Naive thymus-derived CD4-positive, alpha-beta T cell (primary cell): ENCODE results near the gene TYMS. TPM values are rescaled to one million over a fixed set of nuclear protein-coding genes. Genes with fewer than 3 reads are reported as not detected.

Source experiments
- ATAC-seq: fragments of 150-1000 bp; cut with Tn5 transposase; 2 replicates; pipeline ENCODE4 v1.10.0; 2021; ENCODE audit warnings: mild to moderate bottlenecking, moderate library complexity
- CTCF ChIA-PET: fragments of 350-600 bp; sonication (Branson Sonifier 250); formaldehyde crosslinking; loops from one replicate; lab custom pipeline; 2021; ENCODE audit warnings: antibody characterized with exemption; lab: Charles Lee
- POLR2A ChIA-PET: fragments of 350-600 bp; sonication (Branson Sonifier 250); formaldehyde crosslinking; loops from one replicate; lab custom pipeline; 2021; ENCODE audit warnings: antibody characterized with exemption, inconsistent platforms; lab: Charles Lee
- DNase-seq, 9 donors: peaks; one replicate each; pipeline versions ENCODE4 v3.0.0 to v3.0.0-alpha.2; 2020 to 2022; ENCODE audit warnings: mixed read lengths in 1 of 9
- H3K27ac ChIP-seq: one replicate; pipeline ENCODE4 v1.7.0; 2013; ENCODE audit warnings: mild to moderate bottlenecking, low read depth, low read length, moderate library complexity
- H3K27me3 ChIP-seq, 2 donors: one replicate each; pipeline ENCODE4 v1.7.0; 2013; ENCODE audit warnings: low read length in 2 of 2, mild to moderate bottlenecking in 2 of 2, moderate library complexity in 2 of 2; ENCODE audit not compliant: control insufficient read depth in 2 of 2, insufficient read depth in 2 of 2
- H3K36me3 ChIP-seq, 3 experiments: 1 replicate in 2 of 3; 2 replicates in 1 of 3; pipeline ENCODE4 v1.7.0; 2013; ENCODE audit warnings: low read length in 3 of 3, mild to moderate bottlenecking in 3 of 3, moderate library complexity in 1 of 3; ENCODE audit not compliant: insufficient read depth in 3 of 3, control insufficient read depth in 2 of 3
- H3K4me1 ChIP-seq, 2 donors: one replicate each; pipeline ENCODE4 v1.7.0; 2013; ENCODE audit warnings: low read length in 2 of 2, mild to moderate bottlenecking in 2 of 2, moderate library complexity in 1 of 2; ENCODE audit not compliant: control insufficient read depth in 2 of 2, insufficient read depth in 2 of 2
- H3K4me3 ChIP-seq: 2 replicates; pipeline ENCODE4 v1.7.0; 2013; ENCODE audit warnings: mild to moderate bottlenecking, low read length
- H3K9me3 ChIP-seq, 3 experiments: 1 replicate in 2 of 3; 2 replicates in 1 of 3; pipeline ENCODE4 v1.7.0; 2013; ENCODE audit warnings: low read length in 3 of 3; ENCODE audit not compliant: control insufficient read depth in 2 of 3
- H3K27ac Mint-ChIP-seq, 9 donors: one replicate each; pipeline ENCODE4 v1.8.0; 2020 to 2022; ENCODE audit warnings: mixed read lengths in 9 of 9, mild to moderate bottlenecking in 8 of 9, moderate library complexity in 5 of 9, inconsistent platforms in 2 of 9
- H3K27me3 Mint-ChIP-seq, 5 donors: one replicate each; pipeline ENCODE4 v1.8.0; 2021 to 2022; ENCODE audit warnings: mixed read lengths in 5 of 5, mild to moderate bottlenecking in 1 of 5
- H3K36me3 Mint-ChIP-seq, 5 donors: one replicate each; pipeline ENCODE4 v1.8.0; 2020 to 2022; ENCODE audit warnings: mixed read lengths in 5 of 5, mild to moderate bottlenecking in 3 of 5, inconsistent platforms in 1 of 5
- H3K4me1 Mint-ChIP-seq, 7 donors: one replicate each; pipeline ENCODE4 v1.8.0; 2020 to 2022; ENCODE audit warnings: mixed read lengths in 7 of 7, mild to moderate bottlenecking in 3 of 7, inconsistent platforms in 1 of 7
- H3K4me3 Mint-ChIP-seq, 10 donors: one replicate each; pipeline ENCODE4 v1.8.0; 2020 to 2022; ENCODE audit warnings: mild to moderate bottlenecking in 10 of 10, mixed read lengths in 10 of 10, moderate library complexity in 6 of 10, inconsistent platforms in 2 of 10
- H3K9me3 Mint-ChIP-seq, 11 donors: one replicate each; pipeline ENCODE4 v1.8.0; 2020 to 2022; ENCODE audit warnings: mixed read lengths in 11 of 11, mild to moderate bottlenecking in 4 of 11, inconsistent platforms in 1 of 11, moderate library complexity in 1 of 11
- intact Hi-C, 2 donors: fragments of 100-400 bp; cut with micrococcal nuclease; formaldehyde crosslinking; loops; one replicate each; pipeline ENCODE4 v1.15.1; 2023
- polyA plus RNA-seq, 2 donors: library from polyadenylated mRNA; unstranded; fragments of 300-500 nt; fragmentation: Illumina TruSeq; gene quantifications; one replicate each; pipeline ENCODE4 v1.2.3, GENCODE V29; 2021
- total RNA-seq, 6 experiments: library from RNA in 5 of 6; stranded (reverse) in 5 of 6; gene quantifications; 1 replicate in 5 of 6; 2 replicates in 1 of 6; pipeline ENCODE4 v1.2.3 and lab custom pipeline; 2021 to 2026

Gene TYMS
- total and polyA plus RNA-seq, 7 experiments from 2014 or later = 0.85 to 241 (median 2.0) TPM; not detected in 4

- Histone ChIP-seq H3K27me3 (no peaks in the 10 kb centered on the region), H3K27ac (no peak overlapping the region), H3K9me3 (no peaks in the 10 kb centered on the region), H3K4me1 (no peaks in the 10 kb centered on the region), H3K4me3 (no peak overlapping the region), H3K36me3 (peaks cover 0 to 26% (median 0%) of the 10 kb centered on the region in 3 experiments)
- Mint-ChIP-seq H3K36me3 (peaks cover 0 to 10% (median 5%) of the 10 kb centered on the region in 5 donors), H3K27ac (no peak overlapping the region), H3K9me3 (no peaks in the 10 kb centered on the region), H3K4me1 (peaks cover 0 to 12% (median 7%) of the 10 kb centered on the region in 7 donors), H3K4me3 (no peak overlapping the region), H3K27me3 (no peaks in the 10 kb centered on the region)
- ATAC-seq = no peak
- intact Hi-C loops = loop anchor here in 1 of 2 donors (2.0 kb wide), 1 partner anchor 14 kb away; no protein-coding TSS in a partner anchor
- peak in 1 of 9 donors; percentile 10 for DNase-seq
- ChIA-PET POLR2A (no interaction called here), CTCF (no interaction called here)
These were observed 39.6 kb downstream of the TYMS start for GRCh38 chr18:697012-697411.

DNA sequence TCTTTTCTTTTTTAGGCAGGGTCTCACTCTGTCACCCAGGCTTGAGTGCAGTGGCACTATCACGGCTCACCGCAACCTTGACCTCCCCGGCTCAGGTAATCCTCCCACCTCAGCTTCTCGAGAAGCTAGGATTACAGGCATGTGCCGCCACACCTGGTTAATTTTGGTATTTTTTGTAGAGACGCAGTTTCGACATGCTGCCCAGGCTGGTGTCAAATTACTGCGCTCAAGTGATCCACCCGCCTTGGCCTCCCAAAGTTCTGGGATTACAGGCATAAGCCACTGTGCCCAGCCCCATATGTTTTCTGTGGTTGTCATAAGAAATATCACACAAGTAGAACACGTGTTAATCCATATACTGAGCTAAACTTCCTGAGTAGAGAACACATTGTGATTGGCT is 40.3 kb downstream of the TYMS start:
- peaks cover 0 to 9% (median 6%) of the 10 kb centered on the region in 5 donors for H3K36me3 Mint-ChIP-seq
- peak overlapping the region in 2 of 9 donors; percentile 17 to 26 for H3K27ac Mint-ChIP-seq
- DNase-seq (no peak), ATAC-seq (no peak)
- Histone ChIP-seq H3K9me3 (no peaks in the 10 kb centered on the region), H3K36me3 (peaks cover 0 to 20% (median 0%) of the 10 kb centered on the region in 3 experiments), H3K4me1 (no peaks in the 10 kb centered on the region), H3K27me3 (no peaks in the 10 kb centered on the region), H3K4me3 (no peak overlapping the region), H3K27ac (no peak overlapping the region)
- H3K4me3 Mint-ChIP-seq = no peak overlapping the region
- intact Hi-C loops = loop anchor here in 1 of 2 donors (2.0 kb wide), 1 partner anchor 13 kb away; no protein-coding TSS in a partner anchor
- POLR2A ChIA-PET = no interaction called here
- peaks cover 2 to 13% (median 9%) of the 10 kb centered on the region in 7 donors for H3K4me1 Mint-ChIP-seq
- CTCF ChIA-PET = no interaction called here
- H3K27me3 Mint-ChIP-seq = no peaks in the 10 kb centered on the region
- no peaks in the 10 kb centered on the region for H3K9me3 Mint-ChIP-seq

DNA sequence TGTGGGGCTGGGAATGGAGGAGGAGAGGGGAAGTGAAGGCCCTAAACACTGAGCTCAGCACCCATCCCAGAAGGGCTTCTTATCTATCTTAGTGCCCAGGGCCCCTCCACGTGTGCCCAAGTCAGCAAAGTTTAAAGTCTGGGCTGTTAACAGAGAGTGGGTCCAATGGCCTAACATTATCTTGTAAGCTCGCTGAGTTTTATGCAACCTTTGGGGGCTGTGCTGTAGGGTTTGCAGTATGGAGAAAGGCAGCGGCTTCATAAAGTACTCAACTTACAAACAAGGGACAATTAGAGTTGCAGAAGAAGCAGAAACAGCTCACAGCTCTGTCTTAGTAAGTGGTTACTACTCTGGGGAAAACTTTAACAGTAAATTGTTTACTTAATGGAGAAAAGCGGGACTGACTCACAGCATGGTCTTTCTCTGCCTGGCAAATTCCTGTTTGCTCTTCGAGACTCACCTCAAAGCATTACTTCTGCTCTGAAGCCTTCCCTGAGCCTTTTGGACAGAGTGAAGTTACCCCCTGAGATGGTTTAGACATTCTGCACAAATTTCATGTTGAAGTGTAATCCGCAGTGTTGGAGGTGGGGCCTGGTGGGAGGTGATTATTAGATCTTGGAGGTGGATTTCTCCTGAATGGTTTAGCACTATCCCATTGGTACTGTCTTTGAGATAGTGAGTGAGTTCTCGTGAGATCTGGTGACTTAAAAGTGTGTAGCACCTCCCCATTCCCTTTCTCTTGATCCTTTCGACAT is 45.9 kb downstream of the TYMS start:
- Mint-ChIP-seq H3K4me3 (no peak overlapping the region), H3K9me3 (no peaks in the 10 kb centered on the region), H3K27me3 (no peaks in the 10 kb centered on the region), H3K36me3 (peaks cover 4 to 37% (median 17%) of the 10 kb centered on the region in 5 donors), H3K27ac (peak overlapping the region in 5 of 9 donors; percentile 3 to 74 (median 30)), H3K4me1 (peaks cover 10 to 37% (median 23%) of the 10 kb centered on the region in 7 donors)
- H3K27ac ChIP-seq = no peak overlapping the region
- H3K9me3 ChIP-seq = no peaks in the 10 kb centered on the region
- H3K4me3 ChIP-seq = no peak overlapping the region
- CTCF ChIA-PET = no interaction called here
- intact Hi-C loops = no loop called here
- ATAC-seq = no peak
- no peaks in the 10 kb centered on the region for H3K4me1 ChIP-seq
- H3K36me3 ChIP-seq = peaks cover 0 to 28% (median 0%) of the 10 kb centered on the region in 3 experiments
- POLR2A ChIA-PET = no interaction called here
- DNase-seq = peak in 1 of 9 donors; percentile 19
- no peaks in the 10 kb centered on the region for H3K27me3 ChIP-seq

- Histone ChIP-seq H3K27me3 (no peaks in the 10 kb centered on the region), H3K27ac (no peak overlapping the region), H3K4me1 (peaks cover 8 to 10% of the 10 kb centered on the region in 2 donors), H3K4me3 (no peak overlapping the region), H3K36me3 (peaks cover 0 to 22% (median 0%) of the 10 kb centered on the region in 3 experiments), H3K9me3 (no peaks in the 10 kb centered on the region)
- Mint-ChIP-seq H3K4me3 (no peak overlapping the region), H3K4me1 (peaks cover 24 to 67% (median 53%) of the 10 kb centered on the region in 7 donors), H3K27me3 (no peaks in the 10 kb centered on the region), H3K36me3 (peaks cover 13 to 48% (median 27%) of the 10 kb centered on the region in 5 donors), H3K27ac (peak overlapping the region in 1 of 9 donors; percentile 38), H3K9me3 (no peaks in the 10 kb centered on the region)
- ATAC-seq = no peak
- intact Hi-C loops = no loop called here
- no peak for DNase-seq
- ChIA-PET CTCF (interaction anchor here (0.6 to 1.5 kb wide), 2 partner anchors 7 to 82 kb away, joined by 3 to 6 read pairs; no protein-coding TSS in a partner anchor), POLR2A (interaction anchor here (0.6 kb wide), 1 partner anchor 21 kb away, joined by 3 read pairs; no protein-coding TSS in a partner anchor)
These were observed 49.0 kb downstream of the TYMS start for GRCh38 chr18:706405-706804.

DNA sequence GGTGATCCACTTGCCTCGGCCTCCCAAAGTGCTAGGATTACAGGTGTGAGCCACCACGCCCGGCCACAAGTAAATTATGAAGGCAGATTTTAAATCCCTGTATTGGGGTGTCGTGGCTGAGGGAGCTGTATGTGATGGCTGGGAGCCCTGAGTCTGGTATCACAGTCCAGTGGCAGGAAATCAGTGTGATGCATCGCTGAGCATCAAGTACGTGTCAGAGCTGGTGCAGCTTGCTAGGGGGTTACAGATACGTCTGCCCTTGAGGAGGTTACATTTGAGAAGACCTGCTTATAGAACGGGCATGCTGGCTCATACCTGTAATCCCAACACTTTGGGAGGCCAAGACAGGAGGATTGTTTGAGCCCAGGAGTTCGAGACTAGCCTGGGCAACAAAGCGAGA is 50.6 kb downstream of the TYMS start:
- H3K36me3 Mint-ChIP-seq = peaks cover 9 to 45% (median 23%) of the 10 kb centered on the region in 5 donors
- Histone ChIP-seq H3K27ac (no peak overlapping the region), H3K36me3 (peaks cover 0 to 22% (median 0%) of the 10 kb centered on the region in 3 experiments), H3K4me1 (peaks cover 8 to 12% of the 10 kb centered on the region in 2 donors), H3K9me3 (no peaks in the 10 kb centered on the region), H3K4me3 (no peak overlapping the region), H3K27me3 (no peaks in the 10 kb centered on the region)
- H3K4me3 Mint-ChIP-seq = peak overlapping the region in 2 of 10 donors; percentile 15 to 48
- ChIA-PET POLR2A (interaction anchor here (1.2 kb wide), 2 partner anchors 27 to 31 kb away, joined by 3 read pairs; no protein-coding TSS in a partner anchor), CTCF (interaction anchor here (0.6 to 1.5 kb wide), 3 partner anchors 84 to 1591 kb away, joined by 3 to 6 read pairs (median 4); no protein-coding TSS in a partner anchor)
- intact Hi-C loops = no loop called here
- no peak for ATAC-seq
- H3K27me3 Mint-ChIP-seq = no peaks in the 10 kb centered on the region
- peaks cover 22 to 66% (median 50%) of the 10 kb centered on the region in 7 donors for H3K4me1 Mint-ChIP-seq
- no peaks in the 10 kb centered on the region for H3K9me3 Mint-ChIP-seq
- DNase-seq = no peak
- peak overlapping the region in 4 of 9 donors; percentile 16 to 86 (median 68) for H3K27ac Mint-ChIP-seq

GRCh38 chr18:709771-710170 is 52.3 kb downstream of the TYMS start:
- ChIA-PET POLR2A (interaction anchor here (1.2 kb wide), 1 partner anchor 10 kb away, joined by 4 read pairs; no protein-coding TSS in a partner anchor), CTCF (interaction anchor here (0.7 kb wide), 1 partner anchor 82 kb away, joined by 3 read pairs; no protein-coding TSS in a partner anchor)
- intact Hi-C loops = loop anchor here (2.0 to 10.0 kb wide), 5 partner anchors 13 to 1865 kb away; partner anchors contain the start of genes METTL4 (in 1 of the 2), NDC80 (in 1 of the 2), THOC1 (in 1 of the 2) and USP14 (in 1 of the 2)
- Histone ChIP-seq H3K36me3 (peaks cover 0 to 10% (median 0%) of the 10 kb centered on the region in 3 experiments), H3K4me3 (no peak overlapping the region), H3K27ac (no peak overlapping the region), H3K4me1 (peaks cover 8 to 12% of the 10 kb centered on the region in 2 donors), H3K9me3 (no peaks in the 10 kb centered on the region), H3K27me3 (no peaks in the 10 kb centered on the region)
- Mint-ChIP-seq H3K27me3 (no peaks in the 10 kb centered on the region), H3K4me1 (peaks cover 21 to 56% (median 41%) of the 10 kb centered on the region in 7 donors), H3K4me3 (peak overlapping the region; percentile 8 to 98 (median 44)), H3K36me3 (peaks cover 9 to 37% (median 23%) of the 10 kb centered on the region in 5 donors), H3K27ac (peak overlapping the region in 2 of 9 donors; percentile 11 to 83), H3K9me3 (peaks cover 0 to 9% (median 0%) of the 10 kb centered on the region in 11 donors)
- no peak for ATAC-seq
- no peak for DNase-seq
